K562 (cell line): Measurements from ENCODE around the gene SAA2. TPM values are rescaled to one million over a fixed set of nuclear protein-coding genes. Genes with fewer than 3 reads are reported as not detected.
"Not testable (repeated sequence)": the region's sequence is repeated elsewhere in the genome, so short reads cannot be mapped to it uniquely, and the experiment has no call there.

Source experiments
- ATAC-seq: fragments of 200-7000 bp; cut with Tn5 transposase; 3 replicates; pipeline ENCODE4 v1.9.1; 2020; ENCODE audit warnings: moderate library complexity
- BruUV-seq: library from RNA; stranded (reverse); fragments of 400-500 nt; replicated peaks from 2 replicates; lab custom pipeline; 2021; lab: Mats Ljungman, UMichigan
- CTCF ChIA-PET: fragments of 300-600 bp; formaldehyde crosslinking; extraction: SDS; loops from one replicate; lab custom pipeline; 2021; ENCODE audit warnings: low intra/inter-chr PET ratio; lab: Yijun Ruan, JAX
- POLR2A ChIA-PET: fragments of 300-600, 350-650 bp; sonication (Branson Sonifier 250); formaldehyde crosslinking; extraction: SDS; loops from one replicate; lab custom pipeline; 2021; ENCODE audit warnings: antibody characterized with exemption, inconsistent platforms; lab: Yijun Ruan, JAX
- DNase-seq, 4 experiments: peaks; one replicate each; pipeline versions ENCODE4 v3.0.0 to v3.0.0-alpha.2; 2011 to 2018; ENCODE audit warnings: low spot score in 3 of 4, mixed read lengths in 3 of 4; ENCODE audit errors: extremely low read depth in 1 of 4
- FAIRE-seq: peaks from 2 replicates; lab custom pipeline; 2011; peaks lifted over from hg19 to GRCh38; lab: Jason Lieb, UNC
- H2AFZ ChIP-seq: 2 replicates; pipeline ENCODE4 v1.6.0; 2011; ENCODE audit warnings: low read depth, low read length, control low read depth, inconsistent platforms
- H3K27ac ChIP-seq: fragments of 200-600 bp; 3 replicates; pipeline ENCODE4 v1.8.0; 2011; ENCODE audit warnings: low read depth, mild to moderate bottlenecking, control low read depth, inconsistent platforms, low read length, moderate library complexity, mixed read lengths; ENCODE audit errors: extremely low read depth
- H3K27me3 ChIP-seq, 2 experiments: fragments of 300-600 bp in 1 of 2; 2 replicates in 1 of 2; 3 replicates in 1 of 2; pipeline versions ENCODE4 v1.6.0 to v1.8.0; 2011; ENCODE audit warnings: inconsistent platforms in 2 of 2, low read length in 2 of 2, mild to moderate bottlenecking in 1 of 2, mixed read lengths in 1 of 2, moderate library complexity in 1 of 2; ENCODE audit not compliant: control insufficient read depth in 2 of 2, insufficient read depth in 2 of 2
- H3K36me3 ChIP-seq: fragments of 300-600 bp; 3 replicates; pipeline ENCODE4 v1.8.0; 2011; ENCODE audit warnings: mild to moderate bottlenecking, low read length, inconsistent platforms; ENCODE audit not compliant: control insufficient read depth, insufficient read depth
- H3K4me1 ChIP-seq, 2 experiments: fragments of 200-600 bp in 1 of 2; replicated peaks in 1 of 2; 2 replicates in 1 of 2; 3 replicates in 1 of 2; pipeline versions ENCODE4 v1.5.1 to v1.8.0; 2011; ENCODE audit warnings: inconsistent platforms in 2 of 2, low read length in 2 of 2, mild to moderate bottlenecking in 1 of 2, mixed read lengths in 1 of 2, moderate library complexity in 1 of 2; ENCODE audit not compliant: control insufficient read depth in 2 of 2, insufficient read depth in 2 of 2
- H3K4me2 ChIP-seq: 2 replicates; pipeline ENCODE4 v1.6.1; 2011; ENCODE audit warnings: low read length, control low read depth, inconsistent platforms, mixed read lengths; ENCODE audit not compliant: insufficient read depth
- H3K4me3 ChIP-seq: fragments of 200-600 bp; sonication (generic), shearing (Covaris generic); 2 replicates; pipeline ENCODE4 v1.5.1; 2016; ENCODE audit warnings: control low read depth, inconsistent platforms
- H3K79me2 ChIP-seq: fragments of 200-600 bp; 3 replicates; pipeline ENCODE4 v1.8.0; 2011; ENCODE audit warnings: low read length, inconsistent platforms; ENCODE audit not compliant: control insufficient read depth, insufficient read depth
- H3K9ac ChIP-seq, 2 experiments: 2 replicates each; pipeline versions ENCODE4 v1.6.0 to v1.6.1; 2011; ENCODE audit warnings: low read depth in 2 of 2, low read length in 2 of 2, control low read depth in 1 of 2, inconsistent platforms in 1 of 2, mild to moderate bottlenecking in 1 of 2, mixed read lengths in 1 of 2; ENCODE audit not compliant: insufficient read depth in 1 of 2
- H3K9me1 ChIP-seq: one replicate; pipeline ENCODE4 v1.6.0; 2011; ENCODE audit warnings: inconsistent platforms, mild to moderate bottlenecking, low read length, moderate library complexity; ENCODE audit not compliant: control insufficient read depth, insufficient read depth
- H3K9me3 ChIP-seq: replicated peaks from 2 replicates; pipeline ENCODE4 v1.5.1; 2011; ENCODE audit warnings: low read depth, low read length, inconsistent platforms; ENCODE audit not compliant: control insufficient read depth, insufficient read depth
- H4K20me1 ChIP-seq: replicated peaks from 2 replicates; pipeline ENCODE4 v1.6.1; 2011; ENCODE audit warnings: low read length, inconsistent platforms, mixed read lengths; ENCODE audit not compliant: control insufficient read depth, insufficient read depth
- ATF6 ChIP-seq: sonication (generic); formaldehyde crosslinking; IDR thresholded peaks from 2 replicates; pipeline ENCODE4 v1.4.0; 2020; ENCODE audit warnings: mild to moderate bottlenecking, missing genetic modification reagents
- C11orf30 ChIP-seq: fragments of 450-650 bp; IDR thresholded peaks from 2 replicates; pipeline ENCODE4 v1.6.1; 2016; ENCODE audit warnings: low read depth, mild to moderate bottlenecking
- CEBPG ChIP-seq, 3 experiments: fragments of 200-800 bp in 1 of 3; sonication (Bioruptor generic) in 1 of 3; sonication (generic) in 1 of 3; formaldehyde crosslinking in 1 of 3; IDR thresholded peaks in 2 of 3; conservative IDR thresholded peaks in 1 of 3; 2 replicates each; pipeline versions ENCODE4 v1.6.1 to v1.8.0; 2016 to 2022; ENCODE audit warnings: missing compliant biosample characterization in 2 of 3, missing genetic modification characterization in 2 of 3, mild to moderate bottlenecking in 1 of 3, missing genetic modification reagents in 1 of 3
- EP300 ChIP-seq: IDR thresholded peaks from 2 replicates; pipeline ENCODE4 v1.6.1; 2012; ENCODE audit warnings: low read length, improper control_type of control experiment
- HIVEP1 ChIP-seq: fragments of 250-450 bp; sonication (Bioruptor Pico); IDR thresholded peaks from 2 replicates; pipeline ENCODE4 v1.4.0; 2020; ENCODE audit warnings: mild to moderate bottlenecking
- KDM2B ChIP-seq: fragments of 250-450 bp; sonication (Bioruptor Pico); IDR thresholded peaks from 2 replicates; pipeline ENCODE4 v1.8.0; 2021; ENCODE audit warnings: mild to moderate bottlenecking, moderate library complexity
- MCM5 ChIP-seq: fragments of 450-650 bp; IDR thresholded peaks from 2 replicates; pipeline ENCODE4 v1.6.1; 2016; ENCODE audit warnings: low read depth
- NFIC ChIP-seq: fragments of 450-650 bp; IDR thresholded peaks from 2 replicates; pipeline ENCODE4 v1.6.1; 2017; ENCODE audit warnings: mild to moderate bottlenecking, inconsistent platforms
- NRF1 ChIP-seq, 2 experiments: fragments of 450-650 bp; IDR thresholded peaks in 1 of 2; conservative IDR thresholded peaks in 1 of 2; 2 replicates each; pipeline ENCODE4 v1.6.1; 2014; ENCODE audit warnings: mild to moderate bottlenecking in 2 of 2
- XRCC3 ChIP-seq: fragments of 450-650 bp; IDR thresholded peaks from 2 replicates; pipeline ENCODE4 v1.6.1; 2017; ENCODE audit warnings: mild to moderate bottlenecking, moderate library complexity
- ZBTB12 ChIP-seq: fragments of 250-450 bp; sonication (Bioruptor Pico); IDR thresholded peaks from 2 replicates; pipeline ENCODE4 v1.4.0; 2020
- ZNF695 ChIP-seq: fragments of 450-650 bp; formaldehyde crosslinking; IDR thresholded peaks from 2 replicates; pipeline ENCODE4 v1.4.0; 2020; ENCODE audit warnings: mild to moderate bottlenecking, moderate library complexity
- WGBS: fragments of 100-300 bp; shearing (Covaris generic); methylation state at CpG from one replicate; pipeline ENCODE4 v1.1.6; 2016; ENCODE audit warnings: low coverage, mixed read lengths; ENCODE audit not compliant: insufficient coverage; ENCODE audit errors: missing lambda C conversion rate; 5-methylcytosine and 5-hydroxymethylcytosine counted together
- in situ Hi-C: fragments of 300-500 bp; cut with MboI; formaldehyde crosslinking; loops from 4 replicates; pipeline ENCODE4 v1.15.0; 2018; ENCODE audit warnings: inconsistent platforms, mixed read lengths
- intact Hi-C: fragments of 100-400 bp; cut with micrococcal nuclease; formaldehyde crosslinking; loops from 2 replicates; pipeline ENCODE4 v1.14.2; 2022
- polyA plus RNA-seq, 8 experiments: library from polyadenylated mRNA; depleted of rRNA in 4 of 8; stranded (reverse) in 5 of 8; unstranded in 3 of 8; fragments of >200 nt; fragmentation: Nextera tagmentation in 2 of 8; fragmentation: Illumina TruSeq in 1 of 8; extraction: Ambion mirVana in 2 of 8; extraction: Trizol in 1 of 8; gene quantifications; 2 replicates each; pipeline versions ENCODE4 v1.2.1 to v1.2.3, GENCODE V29; 2011 to 2014; ENCODE audit warnings: inconsistent platforms in 1 of 8, missing spikeins in 1 of 8
- total RNA-seq, 7 experiments: library from RNA; depleted of rRNA in 6 of 7; stranded (reverse); fragments of >200 nt in 6 of 7; fragmentation: Illumina TruSeq in 2 of 7; extraction: Trizol in 2 of 7; gene quantifications; 2 replicates each; pipeline versions ENCODE4 v1.2.1 to v1.2.3, GENCODE V29; 2011 to 2021; ENCODE audit warnings: low replicate concordance in 1 of 7

The SAA2 gene
- total and polyA plus RNA-seq, 9 of the 15 experiments (the other 6 are each of a cell fraction or from before 2014, with no cell fraction given), result 4.6 TPM; not detected in 8

GRCh38 chr11:18267335-18268133 lies 19.1 kb upstream of the SAA2 start:
- POLR2A ChIA-PET; CTCF ChIA-PET; H3K9ac ChIP-seq; in situ Hi-C loops; H3K9me3 ChIP-seq; H2AFZ ChIP-seq; DNase-seq; H3K27ac ChIP-seq; H3K4me2 ChIP-seq; H4K20me1 ChIP-seq; H3K79me2 ChIP-seq; BruUV-seq; FAIRE-seq; H3K36me3 ChIP-seq; H3K4me3 ChIP-seq; ATAC-seq; H3K4me1 ChIP-seq; intact Hi-C loops; H3K9me1 ChIP-seq; TF ChIP-seq CEBPG (CRISPR knock-in tag; IDR thresholded peaks at IDR 0.05): not testable (repeated sequence)
- 1% methylated on average over 5 of the region's 10 CpGs for WGBS
- peaks cover 21 to 38% of the 10 kb centered on the region in 2 experiments; a peak in 4 of 5 replicates for H3K27me3 ChIP-seq
- 0 out of 4 replicates have a peak, but pooled peaks of 1 of the 2 experiments have one; percentile 18 for TF ChIP-seq CEBPG (tag; conservative IDR thresholded peaks at IDR 0.05 in 1 of 2, IDR thresholded peaks at IDR 0.05 in 1 of 2)

GRCh38 chr11:18265949-18266348 lies 17.5 kb upstream of the SAA2 start, which contains the start of gene SAA1:
SAA1 (plus strand) TSS chr11:18266264; CDS start chr11:18266888, 624 bp downstream.
- Histone ChIP-seq H3K27ac (no peak within 1 kb of the TSS), H3K9ac (no peak within 1 kb of the TSS), H3K4me2 (no peak within 1 kb of the TSS), H3K4me3 (no peak within 1 kb of the TSS), H3K9me1 (no peaks in the 10 kb centered on the region), H3K79me2 (no peaks in the 10 kb centered on the region), H3K36me3 (no peaks in the 10 kb centered on the region), H3K4me1 (no peaks in the 10 kb centered on the region), H3K9me3 (no peaks in the 10 kb centered on the region), H2AFZ (no peak within 1 kb of the TSS), H3K27me3 (peaks cover 17 to 43% of the 10 kb centered on the region in 2 experiments; a peak in 4 of 5 replicates), H4K20me1 (no peaks in the 10 kb centered on the region)
- intact Hi-C loops (no loop called here), in situ Hi-C loops (no loop called here)
- BruUV-seq, result no TSS peak
- DNase-seq, result no peak
- no peak for ATAC-seq
- WGBS, result 1% methylated on average over 8 of the region's 8 CpGs
- FAIRE-seq, result no peak
- CTCF ChIA-PET, result no interaction called here
- POLR2A ChIA-PET, result interaction anchor here (0.7 to 0.9 kb wide), 2 partner anchors 10 to 177 kb away, joined by 3 read pairs; no protein-coding TSS in a partner anchor
- TF ChIP-seq KDM2B (no peak), ATF6 (CRISPR knock-in tag) (no peak), NFIC (no peak), EP300 (no peak), MCM5 (no peak), XRCC3 (no peak), ZNF695 (no peak), HIVEP1 (CRISPR knock-in tag) (no peak), NRF1 (conservative IDR thresholded peaks at IDR 0.05 in 1 of 2, IDR thresholded peaks at IDR 0.05 in 1 of 2) (no peak), ZBTB12 (CRISPR knock-in tag) (no peak), C11orf30 (no peak)
